ENCODE measurements around the gene WDTC1.
A peak's percentile ranks its signal among the peaks of the same experiment; 100 is the strongest.

The WDTC1 gene

DNA sequence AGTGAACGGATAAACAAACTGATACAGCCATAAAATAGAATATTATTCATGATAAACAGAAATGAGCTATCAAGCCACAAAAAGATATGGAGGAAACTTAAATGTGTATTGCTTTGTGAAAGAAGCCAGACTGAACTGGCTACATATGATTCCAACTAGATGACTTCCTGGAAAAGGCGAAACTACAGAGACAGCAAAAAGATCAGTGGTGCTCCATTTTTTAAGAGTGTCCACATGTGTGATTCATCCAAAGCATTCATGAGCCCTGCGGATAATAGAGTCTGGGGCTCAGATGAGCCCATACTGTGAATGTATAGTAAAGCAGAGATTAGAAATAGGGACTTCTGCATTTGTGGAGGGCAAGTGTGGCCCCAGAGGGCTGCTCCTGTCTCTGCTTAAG lies 79.7 kb downstream of the WDTC1 start:
- no peak overlapping the region for H3K4me3 ChIP-seq (ENCODE audit: control insufficient read depth, low read depth, low read length)
- no peak for TF ChIP-seq CTCF (conservative IDR thresholded peaks at IDR 0.05; ENCODE audit: control insufficient read depth, insufficient read depth, low read depth, low read length)
- no peak for DNase-seq (ENCODE audit: low read depth)

DNA sequence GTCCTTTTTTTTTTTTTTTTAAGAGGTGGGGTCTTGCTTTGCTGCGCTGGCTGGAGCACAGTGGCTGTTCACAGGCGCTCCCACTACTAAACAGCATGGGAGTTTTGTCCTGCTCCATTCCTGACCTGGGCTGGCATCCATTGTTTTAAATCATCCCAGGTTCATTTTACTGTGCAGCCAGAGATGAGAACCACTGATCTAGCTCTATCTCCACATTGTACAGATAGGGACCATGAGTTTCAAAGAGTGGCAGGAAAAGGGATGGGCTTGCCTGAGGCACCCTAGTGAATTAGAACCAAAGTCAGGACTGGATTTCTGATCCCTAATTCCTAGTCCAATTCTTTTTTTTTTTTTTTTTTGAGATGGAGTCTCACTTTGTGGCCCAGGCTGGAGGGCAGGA lies 80.3 kb downstream of the WDTC1 start:
- no peak overlapping the region for H3K4me3 ChIP-seq (ENCODE audit: control insufficient read depth, low read depth, low read length)
- TF ChIP-seq CTCF (conservative IDR thresholded peaks at IDR 0.05; ENCODE audit: control insufficient read depth, insufficient read depth, low read depth, low read length): no peak
- no peak for DNase-seq (ENCODE audit: low read depth)

DNA sequence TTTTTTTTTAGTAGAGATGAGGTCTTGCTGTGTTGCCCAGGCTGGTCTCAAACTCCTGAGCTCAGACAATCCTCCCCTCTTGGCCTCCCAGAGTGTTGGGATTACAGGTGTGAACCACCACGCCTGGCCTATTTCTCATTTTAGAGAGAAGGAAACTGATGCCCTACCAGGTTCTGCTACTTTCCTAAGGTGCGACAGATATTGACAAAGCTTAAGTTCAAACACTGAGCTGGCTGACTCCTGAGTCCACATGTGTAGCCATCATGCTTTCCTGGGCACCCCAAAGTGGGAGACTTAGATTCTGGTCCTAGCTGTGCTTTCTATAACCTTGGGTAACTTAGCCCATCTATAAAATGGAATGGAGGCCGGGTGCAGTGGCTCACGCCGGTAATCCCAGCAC lies 82.4 kb downstream of the WDTC1 start:
- TF ChIP-seq CTCF (conservative IDR thresholded peaks at IDR 0.05; ENCODE audit: control insufficient read depth, insufficient read depth, low read depth, low read length): no peak
- no peak for DNase-seq (ENCODE audit: low read depth)
- no peak overlapping the region for H3K4me3 ChIP-seq (ENCODE audit: control insufficient read depth, low read depth, low read length)

DNA sequence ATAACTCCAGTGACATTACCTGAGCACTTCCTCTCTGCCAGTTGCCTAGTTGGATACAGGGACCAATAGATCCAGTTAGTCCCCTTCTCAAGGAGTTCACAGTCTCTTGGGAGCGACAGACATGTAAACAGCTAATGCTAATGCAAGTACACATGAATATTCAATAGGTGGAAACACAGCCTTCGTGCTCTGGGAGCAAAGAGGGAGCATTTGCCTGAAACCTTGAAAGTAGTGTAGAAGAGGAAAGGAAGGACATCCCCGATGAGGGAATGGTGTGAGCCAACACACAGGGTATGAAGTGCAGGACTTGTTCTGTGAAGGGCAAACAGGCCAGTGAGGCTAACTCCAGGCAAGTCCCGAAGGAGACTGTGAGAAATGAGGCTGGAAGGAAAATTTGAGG lies 83.7 kb downstream of the WDTC1 start:
- TF ChIP-seq CTCF (conservative IDR thresholded peaks at IDR 0.05; ENCODE audit: control insufficient read depth, insufficient read depth, low read depth, low read length): no peak
- no peak overlapping the region for H3K4me3 ChIP-seq (ENCODE audit: control insufficient read depth, low read depth, low read length)
- no peak for DNase-seq (ENCODE audit: low read depth)

GRCh38 chr1:27318596-27318995 lies 84.2 kb downstream of the WDTC1 start:
- TF ChIP-seq CTCF (conservative IDR thresholded peaks at IDR 0.05; ENCODE audit: control insufficient read depth, insufficient read depth, low read depth, low read length): no peak
- H3K4me3 ChIP-seq (ENCODE audit: control insufficient read depth, low read depth, low read length): no peak overlapping the region
- DNase-seq (ENCODE audit: low read depth): peak; percentile 64

DNA sequence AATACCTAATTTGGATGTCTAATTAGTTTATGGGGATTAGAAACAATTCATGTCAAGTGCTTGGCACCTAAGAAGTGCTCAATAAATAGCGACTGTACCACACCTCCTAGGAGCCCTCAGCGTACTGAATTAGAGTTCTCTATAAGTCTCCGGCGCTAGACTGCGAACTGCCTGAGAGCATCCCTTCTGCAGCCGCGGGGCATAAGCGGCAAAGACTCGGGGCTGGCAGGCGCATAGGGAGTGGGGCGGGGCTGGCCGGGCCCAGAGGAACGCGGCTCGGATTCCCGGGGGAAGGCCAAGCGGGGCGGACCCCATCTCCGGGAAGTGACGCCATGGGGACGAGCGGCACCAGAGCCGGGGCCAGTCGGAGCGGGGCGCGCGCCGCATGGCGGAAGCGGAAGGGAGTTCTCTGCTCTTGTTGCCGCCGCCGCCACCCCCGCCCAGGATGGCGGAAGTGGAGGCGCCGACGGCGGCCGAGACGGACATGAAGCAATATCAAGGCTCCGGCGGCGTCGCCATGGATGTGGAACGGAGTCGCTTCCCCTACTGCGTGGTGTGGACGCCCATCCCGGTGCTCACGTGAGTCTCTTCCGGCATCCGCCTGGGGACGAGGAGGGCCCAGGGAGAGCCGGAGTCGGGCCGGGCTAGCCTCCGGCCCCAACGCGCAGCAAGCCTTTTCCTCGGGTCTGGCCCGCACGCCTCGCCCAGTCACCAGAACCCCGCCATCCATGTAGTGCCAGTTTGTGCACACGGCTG lies 87.6 kb downstream of the WDTC1 start, which contains the start of gene TMEM222:
Gene TMEM222 (plus strand): TSS at position 351 of the 756 bp plus-strand sequence. CDS start 35 bp downstream, at position 386.
- peak within 1 kb of the TSS; percentile 99 for H3K4me3 ChIP-seq (ENCODE audit: control insufficient read depth, low read depth, low read length)
- no peak for TF ChIP-seq CTCF (conservative IDR thresholded peaks at IDR 0.05; ENCODE audit: control insufficient read depth, insufficient read depth, low read depth, low read length)

More for the DNA sequence above, 87.6 kb downstream of the WDTC1 start, which contains the start of gene TMEM222:
- DNase-seq (ENCODE audit: low read depth): peak; percentile 95

All from fibroblast of mammary gland (primary cell).